ENCODE results near the gene ADAT2.

The ADAT2 gene

GRCh38 chr6:143429970-143430369 lies 20.5 kb downstream of the ADAT2 start:
- H4K8ac ChIP-seq (ENCODE audit: low read depth, low read length): no peak overlapping the region
- H2AFZ ChIP-seq (ENCODE audit: low read length): no peak overlapping the region
- H3K23ac ChIP-seq (ENCODE audit: low read depth, low read length, poor library complexity): no peak overlapping the region
- H2BK12ac ChIP-seq (ENCODE audit: low read length): no peak overlapping the region
- H3K4me1 ChIP-seq (ENCODE audit: control insufficient read depth in 2 of 2, insufficient read depth in 1 of 2, low read depth in 1 of 2, low read length in 2 of 2): no peaks in the 10 kb centered on the region
- no peak overlapping the region for H3K4ac ChIP-seq (ENCODE audit: low read length)
- no peak overlapping the region for H3K14ac ChIP-seq (ENCODE audit: low read length)
- H3K4me2 ChIP-seq (ENCODE audit: insufficient read depth, low read length, poor library complexity, severe bottlenecking): no peak overlapping the region
- no peak overlapping the region for H3K27ac ChIP-seq (replicated peaks; ENCODE audit: low read length)
- WGBS, 2 donors (ENCODE audit: extremely low coverage in 2 of 2, insufficient read length in 2 of 2, insufficient replicate concordance in 1 of 2): no CpG with 5 or more reads among the region's 4 CpGs
- no peak overlapping the region for H3K4me3 ChIP-seq (ENCODE audit: low read length in 2 of 2)
- H3K18ac ChIP-seq (ENCODE audit: low read length): no peak overlapping the region
- no peaks in the 10 kb centered on the region for H3K79me1 ChIP-seq (ENCODE audit: low read depth, low read length)
- H2BK120ac ChIP-seq (ENCODE audit: low read depth, low read length): no peak overlapping the region
- H3K27me3 ChIP-seq (ENCODE audit: control insufficient read depth in 3 of 3, insufficient read depth in 3 of 3, low read depth in 1 of 3, low read length in 3 of 3): no peaks in the 10 kb centered on the region
- H2AK5ac ChIP-seq (ENCODE audit: low read depth, low read length): no peak overlapping the region
- no peak overlapping the region for H4K91ac ChIP-seq (ENCODE audit: low read depth, low read length, poor library complexity)
- no peak overlapping the region for H2BK5ac ChIP-seq (ENCODE audit: low read length)
- peaks cover 0 to 2% of the 10 kb centered on the region in 2 donors for H3K9me3 ChIP-seq (replicated peaks in 1 of 2; ENCODE audit: control insufficient read depth in 2 of 2, insufficient read depth in 1 of 2, low read depth in 1 of 2, low read length in 2 of 2)
- DNase-seq (ENCODE audit: low spot score): no peak
- no peak overlapping the region for H3K9ac ChIP-seq (ENCODE audit: low read depth, low read length, poor library complexity)
- peaks cover 4 to 46% of the 10 kb centered on the region in 2 donors for H3K36me3 ChIP-seq (replicated peaks in 1 of 2; ENCODE audit: control insufficient read depth in 2 of 2, insufficient read depth in 2 of 2, low read length in 2 of 2)
- H2BK15ac ChIP-seq (ENCODE audit: low read length): no peak overlapping the region

- no CpG with 5 or more reads among the region's 4 CpGs for WGBS, 2 donors (ENCODE audit: extremely low coverage in 2 of 2, insufficient read length in 2 of 2, insufficient replicate concordance in 1 of 2)
- DNase-seq (ENCODE audit: low spot score): peak; percentile 54
- Histone ChIP-seq H3K14ac (ENCODE audit: low read length) (no peak overlapping the region), H3K79me1 (ENCODE audit: low read depth, low read length) (no peaks in the 10 kb centered on the region), H2BK5ac (ENCODE audit: low read length) (no peak overlapping the region), H3K4ac (ENCODE audit: low read length) (no peak overlapping the region), H2BK15ac (ENCODE audit: low read length) (no peak overlapping the region), H3K4me3 (ENCODE audit: low read length in 2 of 2) (no peak overlapping the region), H2AFZ (ENCODE audit: low read length) (no peak overlapping the region), H3K27me3 (ENCODE audit: control insufficient read depth in 3 of 3, insufficient read depth in 3 of 3, low read depth in 1 of 3, low read length in 3 of 3) (no peaks in the 10 kb centered on the region), H3K18ac (ENCODE audit: low read length) (no peak overlapping the region), H4K91ac (ENCODE audit: low read depth, low read length, poor library complexity) (no peak overlapping the region), H3K4me2 (ENCODE audit: insufficient read depth, low read length, poor library complexity, severe bottlenecking) (no peak overlapping the region), H3K4me1 (ENCODE audit: control insufficient read depth in 2 of 2, insufficient read depth in 1 of 2, low read depth in 1 of 2, low read length in 2 of 2) (no peaks in the 10 kb centered on the region), H4K8ac (ENCODE audit: low read depth, low read length) (no peak overlapping the region), H3K9me3 (replicated peaks in 1 of 2; ENCODE audit: control insufficient read depth in 2 of 2, insufficient read depth in 1 of 2, low read depth in 1 of 2, low read length in 2 of 2) (peaks cover 0 to 2% of the 10 kb centered on the region in 2 donors), H3K36me3 (replicated peaks in 1 of 2; ENCODE audit: control insufficient read depth in 2 of 2, insufficient read depth in 2 of 2, low read length in 2 of 2) (peaks cover 3 to 29% of the 10 kb centered on the region in 2 donors), H2BK120ac (ENCODE audit: low read depth, low read length) (no peak overlapping the region), H2AK5ac (ENCODE audit: low read depth, low read length) (no peak overlapping the region), H3K23ac (ENCODE audit: low read depth, low read length, poor library complexity) (no peak overlapping the region), H3K27ac (replicated peaks; ENCODE audit: low read length) (no peak overlapping the region), H2BK12ac (ENCODE audit: low read length) (no peak overlapping the region), H3K9ac (ENCODE audit: low read depth, low read length, poor library complexity) (no peak overlapping the region)
These were observed 23.2 kb downstream of the ADAT2 start for GRCh38 chr6:143427109-143427817.

GRCh38 chr6:143426026-143426425 lies 24.5 kb downstream of the ADAT2 start:
- Histone ChIP-seq H2AK5ac (ENCODE audit: low read depth, low read length) (no peak overlapping the region), H3K9me3 (replicated peaks in 1 of 2; ENCODE audit: control insufficient read depth in 2 of 2, insufficient read depth in 1 of 2, low read depth in 1 of 2, low read length in 2 of 2) (peaks cover 0 to 2% of the 10 kb centered on the region in 2 donors), H2BK12ac (ENCODE audit: low read length) (no peak overlapping the region), H3K27me3 (ENCODE audit: control insufficient read depth in 3 of 3, insufficient read depth in 3 of 3, low read depth in 1 of 3, low read length in 3 of 3) (no peaks in the 10 kb centered on the region), H2AFZ (ENCODE audit: low read length) (no peak overlapping the region), H2BK5ac (ENCODE audit: low read length) (no peak overlapping the region), H3K79me1 (ENCODE audit: low read depth, low read length) (no peaks in the 10 kb centered on the region), H4K8ac (ENCODE audit: low read depth, low read length) (no peak overlapping the region), H3K18ac (ENCODE audit: low read length) (no peak overlapping the region), H3K9ac (ENCODE audit: low read depth, low read length, poor library complexity) (no peak overlapping the region), H3K14ac (ENCODE audit: low read length) (no peak overlapping the region), H4K91ac (ENCODE audit: low read depth, low read length, poor library complexity) (no peak overlapping the region), H3K23ac (ENCODE audit: low read depth, low read length, poor library complexity) (no peak overlapping the region), H3K4me3 (ENCODE audit: low read length in 2 of 2) (no peak overlapping the region), H3K27ac (replicated peaks; ENCODE audit: low read length) (no peak overlapping the region), H3K4ac (ENCODE audit: low read length) (no peak overlapping the region), H3K36me3 (replicated peaks in 1 of 2; ENCODE audit: control insufficient read depth in 2 of 2, insufficient read depth in 2 of 2, low read length in 2 of 2) (peaks cover 0 to 19% of the 10 kb centered on the region in 2 donors), H3K4me1 (ENCODE audit: control insufficient read depth in 2 of 2, insufficient read depth in 1 of 2, low read depth in 1 of 2, low read length in 2 of 2) (no peaks in the 10 kb centered on the region), H2BK15ac (ENCODE audit: low read length) (no peak overlapping the region), H3K4me2 (ENCODE audit: insufficient read depth, low read length, poor library complexity, severe bottlenecking) (no peak overlapping the region), H2BK120ac (ENCODE audit: low read depth, low read length) (no peak overlapping the region)
- no CpG with 5 or more reads among the region's 2 CpGs for WGBS, 2 donors (ENCODE audit: extremely low coverage in 2 of 2, insufficient read length in 2 of 2, insufficient replicate concordance in 1 of 2)
- no peak for DNase-seq (ENCODE audit: low spot score)

GRCh38 chr6:143419526-143419925 lies 31.0 kb downstream of the ADAT2 start:
- Histone ChIP-seq H3K4me3 (ENCODE audit: low read length in 2 of 2) (no peak overlapping the region), H3K27ac (replicated peaks; ENCODE audit: low read length) (no peak overlapping the region), H2BK15ac (ENCODE audit: low read length) (no peak overlapping the region), H3K9me3 (replicated peaks in 1 of 2; ENCODE audit: control insufficient read depth in 2 of 2, insufficient read depth in 1 of 2, low read depth in 1 of 2, low read length in 2 of 2) (no peaks in the 10 kb centered on the region), H3K14ac (ENCODE audit: low read length) (no peak overlapping the region), H4K91ac (ENCODE audit: low read depth, low read length, poor library complexity) (no peak overlapping the region), H3K18ac (ENCODE audit: low read length) (no peak overlapping the region), H3K36me3 (replicated peaks in 1 of 2; ENCODE audit: control insufficient read depth in 2 of 2, insufficient read depth in 2 of 2, low read length in 2 of 2) (no peaks in the 10 kb centered on the region), H3K9ac (ENCODE audit: low read depth, low read length, poor library complexity) (no peak overlapping the region), H3K4ac (ENCODE audit: low read length) (no peak overlapping the region), H2BK12ac (ENCODE audit: low read length) (no peak overlapping the region), H3K4me1 (ENCODE audit: control insufficient read depth in 2 of 2, insufficient read depth in 1 of 2, low read depth in 1 of 2, low read length in 2 of 2) (no peaks in the 10 kb centered on the region), H3K23ac (ENCODE audit: low read depth, low read length, poor library complexity) (no peak overlapping the region), H2AFZ (ENCODE audit: low read length) (no peak overlapping the region), H3K79me1 (ENCODE audit: low read depth, low read length) (no peaks in the 10 kb centered on the region), H4K8ac (ENCODE audit: low read depth, low read length) (no peak overlapping the region), H3K4me2 (ENCODE audit: insufficient read depth, low read length, poor library complexity, severe bottlenecking) (no peak overlapping the region), H2BK120ac (ENCODE audit: low read depth, low read length) (no peak overlapping the region), H3K27me3 (ENCODE audit: control insufficient read depth in 3 of 3, insufficient read depth in 3 of 3, low read depth in 1 of 3, low read length in 3 of 3) (no peaks in the 10 kb centered on the region), H2AK5ac (ENCODE audit: low read depth, low read length) (no peak overlapping the region), H2BK5ac (ENCODE audit: low read length) (no peak overlapping the region)
- WGBS, 2 donors (ENCODE audit: extremely low coverage in 2 of 2, insufficient read length in 2 of 2, insufficient replicate concordance in 1 of 2): 100% methylated on average over 1 of the region's 6 CpGs; no CpG with 5 or more reads in 1 of the 2 donors
- DNase-seq (ENCODE audit: low spot score): no peak

All from neuronal stem cell (in vitro differentiated cells).